Vagina (tissue), 2 donors: ENCODE results near the gene ZNF888. TPM values are rescaled to one million over a fixed set of nuclear protein-coding genes. Genes with fewer than 3 reads are reported as not detected.

ENCODE experiments used
- DNase-seq, 2 donors: peaks; one replicate each; pipeline ENCODE4 v3.0.0-alpha.2; 2017; ENCODE audit errors: extremely low spot score in 2 of 2
- H3K27ac ChIP-seq: fragments of 200-600 bp; sonication (generic); one replicate; pipeline ENCODE4 v1.5.1; 2019
- H3K27me3 ChIP-seq: fragments of 200-600 bp; sonication (generic); one replicate; pipeline ENCODE4 v1.5.1; 2019
- H3K36me3 ChIP-seq, 2 donors: fragments of 200-600 bp; sonication (generic); one replicate each; pipeline ENCODE4 v1.5.1; 2017 to 2019
- H3K4me1 ChIP-seq: fragments of 200-600 bp; sonication (generic); one replicate; pipeline ENCODE4 v1.5.1; 2019
- H3K4me3 ChIP-seq, 2 donors: fragments of 200-600 bp; sonication (generic); 1 replicate in 1 of 2; 2 replicates in 1 of 2; pipeline ENCODE4 v1.5.1; 2016 to 2019
- H3K9me3 ChIP-seq: fragments of 200-600 bp; sonication (generic); one replicate; pipeline ENCODE4 v1.5.1; 2019
- CTCF ChIP-seq, 3 experiments: fragments of 450-650 bp in 2 of 3; fragments of 200-600 bp in 1 of 3; sonication (generic) in 1 of 3; IDR thresholded peaks; one replicate each; pipeline ENCODE4 v1.5.1; 2017 to 2019; ENCODE audit warnings: antibody characterized with exemption in 3 of 3, mild to moderate bottlenecking in 2 of 3, moderate library complexity in 2 of 3
- POLR2A ChIP-seq, 2 donors: fragments of 450-650 bp; IDR thresholded peaks; one replicate each; pipeline ENCODE4 v1.6.1; 2017; ENCODE audit warnings: antibody characterized with exemption in 2 of 2, mild to moderate bottlenecking in 2 of 2, moderate library complexity in 2 of 2
- POLR2AphosphoS5 ChIP-seq, 2 donors: sonication (generic); formaldehyde crosslinking; IDR thresholded peaks; one replicate each; pipeline ENCODE4 v1.9.0; 2017; ENCODE audit warnings: antibody characterized with exemption in 2 of 2, mild to moderate bottlenecking in 2 of 2, low read depth in 1 of 2; ENCODE audit not compliant: insufficient read depth in 1 of 2
- intact Hi-C: fragments of 100-400 bp; cut with DNase I; formaldehyde crosslinking; loops from one replicate; pipeline ENCODE4 v1.15.1; 2023
- total RNA-seq: library from RNA; depleted of rRNA; stranded (reverse); fragments of >200 nt; gene quantifications from one replicate; pipeline ENCODE4 v1.2.3, GENCODE V29; 2016

The ZNF888 gene
- total RNA-seq, 1 donor from 2014 or later: 3.7 TPM

DNA sequence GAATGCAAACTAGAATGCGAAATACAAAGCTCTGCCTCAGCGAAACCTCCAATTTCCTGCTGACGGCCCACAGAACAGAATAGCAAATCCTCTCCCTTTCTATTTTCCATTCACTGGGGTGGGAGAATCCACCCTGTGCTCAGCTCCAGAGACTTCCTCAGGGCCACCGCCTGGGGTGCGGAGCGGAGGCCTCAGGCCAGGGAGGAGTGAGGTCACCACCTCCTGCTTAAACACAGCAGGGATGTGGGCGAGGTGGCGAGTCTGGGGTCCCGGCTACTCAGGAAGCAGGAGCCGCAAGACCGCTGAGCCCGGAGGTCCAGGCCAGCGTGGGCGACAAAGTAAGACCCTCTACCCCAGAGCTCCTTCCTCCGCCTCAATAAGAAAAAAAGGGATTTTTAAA, 25.1 kb downstream of the ZNF888 start:
- intact Hi-C loops: loop anchor here (1.0 kb wide), 1 partner anchor 46 kb away; no protein-coding TSS in a partner anchor
- peaks cover 17% of the 10 kb centered on the region for H3K4me1 ChIP-seq
- no peak for DNase-seq

DNA sequence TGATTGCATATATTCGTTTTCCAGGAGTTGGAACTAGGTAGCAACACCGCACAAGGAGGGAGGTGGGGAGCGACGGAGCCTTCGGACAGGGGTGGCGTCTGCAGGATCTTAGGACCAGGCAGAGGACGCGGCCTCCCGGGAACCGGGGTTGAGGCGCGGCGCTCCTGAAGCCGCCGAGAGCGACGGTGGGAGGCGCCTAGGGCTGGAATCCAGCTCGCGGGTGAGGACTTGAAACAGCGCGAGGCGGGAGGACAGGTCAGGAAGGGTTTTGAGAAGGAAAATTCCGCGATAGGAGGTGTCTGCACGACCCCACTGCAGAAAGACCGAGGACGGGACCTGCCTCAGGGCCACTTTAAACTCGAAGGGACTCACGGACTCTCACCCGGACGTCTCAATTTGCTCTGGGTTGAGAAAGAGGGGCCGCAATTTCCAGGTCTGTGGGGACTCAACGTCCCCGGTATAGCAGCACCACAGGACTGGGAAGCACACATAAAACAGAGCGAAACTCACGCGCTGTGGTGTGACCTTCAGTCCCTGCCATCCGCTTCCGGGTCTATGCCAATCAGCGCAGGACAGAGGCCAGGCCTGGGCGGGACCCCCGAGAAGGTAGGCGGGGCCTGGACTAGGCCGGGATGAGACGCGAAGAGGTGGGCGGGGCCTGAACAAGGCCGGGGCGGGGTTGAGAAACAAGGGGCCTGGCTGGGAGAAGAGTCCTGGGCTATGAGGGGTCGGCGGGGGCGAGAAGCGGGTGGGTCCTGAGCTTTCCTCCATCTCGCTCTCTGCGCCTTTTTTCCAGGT, 25.9 kb downstream of the ZNF888 start, which contains the start of gene ZNF320:
ZNF320 (minus strand) TSS at position 498 of the 798 bp plus-strand sequence. CDS start 7,380 bp downstream, outside the sequence.
- intact Hi-C loops: no loop called here
- no peaks in the 10 kb centered on the region for H3K27me3 ChIP-seq
- TF ChIP-seq CTCF (IDR thresholded peaks at IDR 0.05) (no peak), POLR2AphosphoS5 (IDR thresholded peaks at IDR 0.05; ENCODE audit: insufficient read depth in 1 of 2, low read depth in 1 of 2) (peak; percentile 88 to 96), POLR2A (IDR thresholded peaks at IDR 0.05) (peak in 1 of 2 donors; percentile 58)
- peak within 1 kb of the TSS; percentile 85 for H3K27ac ChIP-seq
- no peaks in the 10 kb centered on the region for H3K36me3 ChIP-seq
- H3K4me3 ChIP-seq: peak within 1 kb of the TSS; percentile 61 to 77
- peak in 1 of 2 donors; percentile 96 for DNase-seq
- H3K4me1 ChIP-seq: peaks cover 17% of the 10 kb centered on the region
- no peaks in the 10 kb centered on the region for H3K9me3 ChIP-seq

More for the DNA sequence above, 25.1 kb downstream of the ZNF888 start:
- Histone ChIP-seq H3K27me3 (no peaks in the 10 kb centered on the region), H3K36me3 (no peaks in the 10 kb centered on the region), H3K27ac (peak overlapping the region; percentile 85), H3K9me3 (no peaks in the 10 kb centered on the region), H3K4me3 (peak overlapping the region; percentile 61 to 77)
- no peak for TF ChIP-seq CTCF (IDR thresholded peaks at IDR 0.05)
- TF ChIP-seq POLR2A (IDR thresholded peaks at IDR 0.05): no peak
- TF ChIP-seq POLR2AphosphoS5 (IDR thresholded peaks at IDR 0.05; ENCODE audit: insufficient read depth in 1 of 2, low read depth in 1 of 2): no peak

DNA sequence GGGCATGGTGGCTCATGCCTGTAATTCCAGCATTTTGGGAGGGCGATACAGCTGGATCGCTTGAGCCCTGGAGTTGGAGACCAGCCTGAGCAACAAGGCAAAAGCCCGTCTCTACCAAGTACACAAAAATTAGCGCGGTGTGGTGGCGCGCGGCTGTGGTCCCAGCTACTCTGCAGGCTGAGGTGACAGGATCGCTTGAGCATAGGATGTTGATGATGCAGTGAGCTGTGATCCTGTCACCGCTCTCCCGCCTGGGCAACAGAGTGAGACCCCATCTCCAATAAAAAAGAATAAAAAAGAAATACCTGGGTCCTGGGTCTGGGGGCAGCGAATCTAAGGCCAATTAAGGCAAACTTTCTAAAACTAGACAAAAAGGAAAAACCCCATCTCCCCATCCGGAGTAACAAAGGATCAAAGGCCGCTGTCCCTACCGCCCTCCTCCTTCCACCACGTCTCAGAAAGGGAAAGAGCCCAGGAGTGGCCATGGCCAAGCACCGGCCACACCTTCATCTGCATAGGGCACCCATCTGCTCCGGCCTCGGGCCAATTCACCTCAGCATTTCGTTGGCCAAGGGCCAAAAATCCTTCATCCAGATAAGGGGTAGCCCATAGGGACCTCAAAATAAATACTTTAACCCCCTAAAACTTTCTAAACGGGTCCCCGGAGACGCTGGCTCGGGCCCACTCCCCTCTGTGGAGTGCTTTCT, 26.6 kb downstream of the ZNF888 start:
- peak overlapping the region; percentile 61 to 77 for H3K4me3 ChIP-seq
- H3K27ac ChIP-seq: peak overlapping the region; percentile 85
- H3K9me3 ChIP-seq: no peaks in the 10 kb centered on the region
- peaks cover 17% of the 10 kb centered on the region for H3K4me1 ChIP-seq
- DNase-seq: no peak
- intact Hi-C loops: no loop called here
- no peak for TF ChIP-seq CTCF (IDR thresholded peaks at IDR 0.05)
- TF ChIP-seq POLR2AphosphoS5 (IDR thresholded peaks at IDR 0.05; ENCODE audit: insufficient read depth in 1 of 2, low read depth in 1 of 2): no peak
- TF ChIP-seq POLR2A (IDR thresholded peaks at IDR 0.05): no peak
- H3K27me3 ChIP-seq: no peaks in the 10 kb centered on the region
- H3K36me3 ChIP-seq: no peaks in the 10 kb centered on the region

GRCh38 chr19:52891336-52891735, 31.9 kb downstream of the ZNF888 start:
- Histone ChIP-seq H3K27ac (no peak overlapping the region), H3K4me1 (peaks cover 6% of the 10 kb centered on the region), H3K9me3 (no peaks in the 10 kb centered on the region), H3K36me3 (peaks cover 0 to 36% of the 10 kb centered on the region in 2 donors), H3K4me3 (no peak overlapping the region), H3K27me3 (no peaks in the 10 kb centered on the region)
- DNase-seq: no peak
- no peak for TF ChIP-seq POLR2A (IDR thresholded peaks at IDR 0.05)
- TF ChIP-seq POLR2AphosphoS5 (IDR thresholded peaks at IDR 0.05; ENCODE audit: insufficient read depth in 1 of 2, low read depth in 1 of 2): no peak
- no peak for TF ChIP-seq CTCF (IDR thresholded peaks at IDR 0.05)
- intact Hi-C loops: no loop called here
